SU-DHL-6 (cell line): ENCODE results near the gene TASOR2.

Experiments
- CTCF ChIP-seq: fragments of 200-600 bp; sonication (generic); IDR thresholded peaks from one replicate; pipeline ENCODE4 v1.5.1; 2017; ENCODE audit warnings: antibody characterized with exemption, mild to moderate bottlenecking, low read length, moderate library complexity; ENCODE audit not compliant: insufficient read depth, poor library complexity, severe bottlenecking
- EZH2phosphoT487 ChIP-seq: fragments of 200-600 bp; sonication (generic), shearing (Covaris generic); conservative IDR thresholded peaks from 2 replicates; pipeline ENCODE4 v1.6.1; 2018; ENCODE audit warnings: mild to moderate bottlenecking, antibody characterized with exemption, low read length, moderate library complexity, mixed read lengths

DNA sequence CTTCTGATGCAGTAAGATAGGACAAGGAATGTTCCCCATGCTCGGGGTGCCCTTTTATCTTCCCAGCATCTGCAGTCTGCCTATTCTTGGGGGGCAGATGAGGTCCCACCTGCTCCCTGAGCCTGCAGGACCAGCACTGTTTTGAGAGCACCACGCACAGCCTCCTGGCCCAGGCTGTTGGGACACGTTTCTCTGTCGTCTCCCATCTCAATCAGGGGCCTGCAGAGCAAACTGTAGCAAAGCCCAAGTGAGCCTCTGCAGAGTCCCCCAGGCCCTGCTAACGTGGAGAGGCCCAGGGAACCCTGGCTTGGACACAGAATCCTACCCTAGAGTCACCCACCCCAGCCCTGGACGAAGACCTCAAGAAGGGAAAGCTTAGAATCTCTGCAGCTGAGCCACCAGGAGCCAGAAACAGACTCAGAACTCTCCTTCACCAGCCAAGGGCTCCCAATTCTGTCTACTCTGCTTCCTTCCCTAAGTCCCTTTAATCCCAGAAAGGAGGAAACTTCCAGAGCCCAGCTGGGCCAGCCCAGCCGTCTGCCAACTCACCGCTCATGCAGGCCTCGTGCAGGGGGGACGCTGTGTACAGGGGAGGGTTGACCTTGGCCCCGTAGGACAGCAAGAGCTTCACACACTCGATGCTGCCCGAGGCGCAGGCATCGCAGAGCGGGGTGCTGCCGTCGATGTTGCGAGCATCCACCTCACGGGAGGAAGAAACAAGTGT, 33.8 kb upstream of the TASOR2 start:
- TF ChIP-seq CTCF, result no peak
- TF ChIP-seq EZH2phosphoT487, result no peak
